HG02938 (cell line): ENCODE measurements around the gene EZH1.
"Not testable (repeated sequence)": the region's sequence is repeated elsewhere in the genome, so short reads cannot be mapped to it uniquely, and the experiment has no call there.

ENCODE experiments used
- ATAC-seq: cut with Tn5 transposase; IDR thresholded peaks from one replicate; pipeline ENCODE4 v1.9.1; 2021; ENCODE audit warnings: mild to moderate bottlenecking, moderate library complexity; ENCODE audit not compliant: unreplicated experiment

Gene EZH1

GRCh38 chr17:42773290-42774035 lies 28.6 kb upstream of the EZH1 start, which contains the start of gene VPS25:
VPS25 (plus strand) TSS chr17:42773449; CDS start chr17:42773476, 27 bp downstream.
- ATAC-seq: no peak

GRCh38 chr17:42772945-42773289 lies 28.1 kb upstream of the EZH1 start:
- no peak for ATAC-seq

DNA sequence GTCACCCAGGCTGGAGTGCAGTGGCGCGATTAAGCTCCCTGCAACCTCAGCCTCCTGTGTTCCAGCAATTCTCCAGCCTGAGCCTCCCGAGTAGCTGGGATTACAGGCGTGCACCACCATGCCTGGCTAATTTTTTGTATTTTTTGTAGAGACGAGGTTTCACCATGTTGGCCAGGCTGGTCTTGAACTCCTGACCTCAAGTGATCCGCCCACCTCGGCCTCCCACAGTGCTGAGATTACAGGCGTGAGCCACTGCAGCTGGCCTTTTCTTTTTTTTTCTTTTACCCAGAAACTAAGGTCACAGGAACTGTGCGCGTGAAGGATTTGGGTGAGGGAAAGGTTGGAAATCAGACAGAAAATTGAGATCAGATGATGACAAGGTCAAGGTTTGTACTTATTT lies 25.1 kb upstream of the EZH1 start:
- ATAC-seq: not testable (repeated sequence)

DNA sequence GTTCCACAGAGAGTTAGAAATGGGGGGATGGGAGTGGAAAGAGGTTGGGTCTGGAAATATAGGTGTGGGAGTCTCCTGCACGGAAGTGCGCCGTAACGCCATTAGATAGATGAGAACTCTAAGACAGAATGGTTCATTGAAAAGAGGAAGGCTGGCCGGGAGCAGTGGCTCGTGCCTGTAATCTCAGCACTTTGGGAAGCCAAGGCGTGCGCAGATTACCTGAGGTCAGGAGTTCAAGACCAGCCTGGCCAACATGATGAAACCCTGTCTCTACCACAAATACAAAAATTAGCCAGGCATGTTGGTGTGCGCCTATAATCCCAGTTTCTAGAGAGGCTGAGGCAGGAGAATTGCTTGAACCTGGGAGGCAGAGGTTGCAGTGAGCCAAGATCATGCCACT lies 23.2 kb upstream of the EZH1 start:
- ATAC-seq: not testable (repeated sequence)

DNA sequence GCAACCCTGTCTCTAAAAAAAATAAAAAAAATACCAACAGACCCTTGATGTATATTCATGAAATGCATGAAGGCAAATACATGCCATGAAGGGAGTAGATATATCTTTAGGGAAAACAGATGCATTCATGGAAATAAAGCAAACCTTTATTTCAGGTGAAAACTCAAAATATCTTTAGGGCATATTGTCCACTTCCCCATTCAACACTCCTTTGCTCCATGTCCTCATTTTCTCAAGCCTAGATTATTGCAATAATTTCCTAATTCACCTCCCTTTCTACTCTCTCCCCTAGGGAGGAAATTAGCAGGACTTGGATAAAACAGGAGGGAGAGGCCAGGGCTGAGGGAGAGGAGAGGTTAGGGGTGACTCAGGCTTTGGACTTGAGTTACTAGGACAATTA lies 22.7 kb upstream of the EZH1 start:
- ATAC-seq: no peak

DNA sequence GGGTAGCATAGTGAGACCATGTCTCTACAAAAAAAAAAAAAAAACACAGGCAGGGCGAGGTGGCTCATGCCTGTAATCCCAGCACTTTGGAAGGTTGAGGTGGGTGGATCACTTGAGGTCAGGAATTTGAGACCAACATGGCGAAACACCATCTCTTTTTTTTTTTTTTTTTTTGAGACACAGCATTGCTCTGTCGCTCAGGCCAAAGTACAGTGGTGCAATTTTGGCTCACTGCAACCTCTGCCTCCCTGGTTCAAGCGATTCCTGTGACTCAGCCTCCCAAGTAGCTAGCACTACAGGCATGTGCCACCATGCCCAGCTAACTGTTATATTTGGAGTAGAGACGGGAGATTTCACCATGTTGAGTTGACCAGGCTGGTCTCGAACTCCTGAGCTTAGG lies 21.3 kb upstream of the EZH1 start:
- ATAC-seq: no peak

DNA sequence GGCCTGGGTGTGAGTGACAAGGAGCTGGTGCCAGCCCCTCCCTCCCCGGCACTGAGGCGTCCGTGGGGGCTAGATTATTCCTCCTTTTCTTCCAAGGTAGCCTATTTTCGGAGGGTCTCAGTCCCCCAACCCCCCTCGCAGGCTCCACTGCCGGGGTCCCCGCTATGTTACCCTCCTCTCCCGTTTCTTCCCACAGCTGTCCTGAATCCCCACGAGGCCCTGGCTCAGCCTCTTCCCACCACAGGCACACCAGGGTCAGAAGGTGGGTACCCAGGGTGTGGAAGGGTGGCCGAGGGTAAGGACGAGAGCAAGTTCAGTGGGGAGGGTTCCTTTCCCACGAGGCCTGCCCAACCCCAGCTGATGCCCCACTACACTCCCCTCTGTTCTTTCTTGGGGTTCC lies 16.8 kb upstream of the EZH1 start:
- no peak for ATAC-seq

- ATAC-seq: no peak
Measured at GRCh38 chr17:42760652-42761581, 16.1 kb upstream of the EZH1 start, which contains the start of gene RAMP2. RAMP2 (plus strand) TSS chr17:42761227; CDS start chr17:42761262, 35 bp downstream.

DNA sequence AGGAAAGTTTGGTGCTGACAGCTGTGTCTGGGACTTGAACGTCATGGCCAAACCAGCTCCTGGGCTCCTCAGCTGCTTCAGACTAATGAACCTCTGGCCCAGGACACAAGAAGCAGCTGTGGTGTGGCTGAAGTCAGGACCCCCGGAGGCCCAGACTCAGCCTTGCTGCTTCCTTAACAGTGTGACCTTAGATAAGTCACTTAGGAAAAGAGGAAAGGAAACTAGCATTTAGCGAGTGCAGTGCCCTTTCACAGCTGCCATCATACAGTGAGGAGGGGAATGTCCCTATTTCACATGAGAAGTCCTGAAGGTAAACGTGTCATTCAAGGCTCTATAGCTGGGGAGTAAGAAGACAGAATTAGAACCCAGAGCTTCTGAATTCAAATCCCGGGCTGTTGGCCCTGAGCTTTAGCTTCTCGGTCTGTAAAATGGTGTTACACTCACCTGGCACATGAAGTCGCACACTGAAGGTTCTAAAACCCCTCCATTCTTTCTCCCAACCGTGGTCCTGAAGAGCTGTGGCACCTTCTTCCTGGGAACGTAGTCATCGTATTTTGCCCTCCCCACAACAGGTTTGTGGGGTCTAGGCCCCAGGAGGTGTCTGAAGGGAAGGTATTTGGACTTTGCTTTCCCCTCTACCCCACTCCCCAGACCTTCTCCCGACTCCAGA lies 15.3 kb upstream of the EZH1 start:
- ATAC-seq: no peak

DNA sequence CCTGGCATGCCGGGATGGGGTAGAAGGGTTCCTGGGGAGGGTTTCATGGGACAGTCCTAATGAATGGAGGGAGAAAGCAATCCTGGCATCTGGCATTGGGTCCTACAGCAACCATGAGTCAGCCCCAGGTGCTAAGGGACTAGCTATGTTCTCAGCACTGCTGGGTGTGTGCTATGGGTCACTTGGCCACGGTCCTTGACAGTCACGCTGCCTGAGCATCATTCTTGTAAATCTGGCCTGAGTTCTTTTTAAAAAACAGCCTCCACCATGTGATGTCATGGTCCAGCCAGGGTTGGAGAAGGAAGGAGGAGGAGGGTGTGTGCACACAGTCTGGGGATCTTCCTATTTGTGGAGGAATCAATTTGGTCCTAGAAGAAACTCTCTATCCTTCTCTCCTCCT lies 9.9 kb upstream of the EZH1 start:
- no peak for ATAC-seq

DNA sequence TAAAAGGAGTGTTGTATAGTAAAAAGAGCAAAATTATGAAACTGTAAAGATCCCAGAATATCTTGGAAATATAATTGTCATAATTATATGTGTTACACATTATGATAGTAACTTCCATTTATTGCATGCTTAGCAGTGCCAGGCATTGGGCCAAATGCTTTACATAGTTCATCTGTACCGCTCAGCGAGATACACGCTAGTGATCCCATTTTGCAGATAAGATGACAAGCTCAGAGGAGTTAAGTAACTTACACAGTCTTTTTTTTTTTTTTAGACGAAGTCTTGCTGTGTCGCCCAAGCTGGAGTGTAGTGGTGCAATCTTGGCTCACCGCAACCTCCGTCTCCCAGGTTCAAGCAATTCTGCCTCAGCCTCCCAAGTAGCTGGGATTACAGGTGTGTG lies 6.8 kb upstream of the EZH1 start:
- ATAC-seq: no peak

- ATAC-seq: no peak
Measured at GRCh38 chr17:42750739-42751344, 6.0 kb upstream of the EZH1 start.

DNA sequence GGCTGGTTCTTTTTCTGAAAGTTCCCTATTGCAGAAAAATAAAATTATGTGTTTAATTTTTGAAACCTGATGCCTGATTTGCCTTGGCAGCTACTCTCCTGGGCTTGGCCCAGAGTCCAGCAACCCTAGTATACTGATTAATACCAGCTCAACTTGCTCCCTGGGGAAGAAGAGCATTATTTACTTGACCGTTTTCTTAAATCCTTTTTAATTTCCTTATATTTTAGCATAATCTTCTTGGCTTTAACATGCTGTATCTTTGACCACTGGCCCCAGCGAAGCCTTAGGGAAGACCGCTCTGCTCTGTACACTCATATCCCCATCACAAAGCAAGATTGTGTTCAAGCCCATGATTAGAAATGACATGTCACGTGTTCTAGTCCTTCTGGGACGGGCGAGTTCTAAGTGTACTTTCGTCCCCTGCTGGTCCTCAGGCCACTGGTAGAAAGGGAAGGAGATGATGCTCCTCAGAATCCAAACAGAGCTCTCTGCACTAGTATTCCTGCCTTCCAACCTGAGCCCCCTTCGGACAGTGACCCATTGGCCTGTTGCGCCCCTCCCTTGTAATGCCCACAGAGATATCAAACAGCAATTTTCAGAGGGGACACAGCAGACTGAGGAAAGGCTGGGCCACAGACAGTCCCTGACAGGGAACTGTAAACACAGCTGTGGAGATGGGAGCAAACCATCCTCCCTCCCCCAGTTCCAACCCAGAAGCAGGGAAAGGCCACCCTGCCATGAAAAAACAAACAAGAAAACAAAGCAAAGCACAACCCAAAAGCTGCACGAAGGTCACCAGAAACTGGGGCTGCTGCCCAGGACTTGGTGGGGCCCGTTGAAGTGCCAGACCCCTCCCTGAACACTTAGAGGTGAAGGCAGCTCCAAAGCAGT lies 4.3 kb upstream of the EZH1 start:
- no peak for ATAC-seq

DNA sequence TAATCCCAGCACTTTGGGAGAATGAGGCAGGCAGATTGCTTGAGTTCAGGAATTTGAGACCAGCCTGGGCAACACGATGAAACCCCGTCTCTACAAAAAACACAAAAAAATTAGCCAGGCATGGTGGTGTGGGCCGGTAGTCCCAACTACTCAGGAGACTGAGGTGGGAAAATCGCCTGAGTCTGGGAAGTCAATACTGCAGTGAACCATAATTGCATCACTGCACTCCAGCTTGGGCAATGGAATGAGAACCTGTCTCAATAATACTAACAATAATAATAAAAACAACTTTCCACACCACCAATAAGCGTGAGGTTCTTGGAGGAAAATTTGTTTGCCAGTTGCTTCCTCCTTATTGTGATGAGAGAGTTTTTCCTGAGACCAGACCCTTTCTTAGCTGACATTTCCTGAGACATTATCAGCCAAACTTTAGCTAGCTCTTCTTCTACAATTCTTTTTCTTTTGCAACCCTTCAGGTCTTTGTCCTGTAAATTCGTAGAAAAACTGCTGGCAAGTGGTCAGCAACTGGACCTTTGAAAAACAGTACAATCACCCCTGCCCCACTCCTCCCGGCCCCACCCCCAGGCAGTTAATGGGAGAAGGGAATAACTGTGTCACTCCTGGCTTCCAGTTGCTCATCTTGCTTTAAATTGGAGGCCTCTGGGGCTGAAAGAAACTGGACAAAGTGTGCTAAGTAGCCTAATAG lies 3.5 kb upstream of the EZH1 start:
- no peak for ATAC-seq

DNA sequence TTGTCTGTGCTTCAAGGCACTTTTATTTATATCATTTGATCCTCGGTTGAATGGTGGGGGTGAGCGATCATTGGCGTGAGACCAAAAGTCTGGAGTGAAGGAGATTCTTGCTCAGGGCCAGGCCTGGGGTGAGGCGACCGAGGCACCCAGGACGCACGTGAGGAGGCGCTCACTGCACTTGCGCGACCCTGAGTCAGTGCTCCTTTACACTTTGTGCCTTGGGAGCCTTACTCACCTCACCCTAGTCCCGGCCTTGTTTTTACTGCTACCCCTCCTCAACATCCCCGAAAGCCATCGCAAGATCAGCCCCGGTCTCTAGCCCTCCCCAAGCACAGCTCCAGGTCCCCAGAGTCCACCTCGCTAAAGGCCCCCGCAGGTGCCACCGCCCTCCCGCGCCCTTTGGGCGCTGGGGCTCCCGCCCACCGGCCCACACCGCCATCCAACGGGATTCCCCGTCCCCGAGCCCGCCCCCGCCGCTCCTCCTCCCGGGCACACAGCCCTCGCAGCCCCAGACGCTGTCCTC lies 496 bp downstream of the EZH1 start:
- ATAC-seq: peak; percentile 44

GRCh38 chr17:42743595-42744282 lies 1.1 kb downstream of the EZH1 start:
- no peak for ATAC-seq

DNA sequence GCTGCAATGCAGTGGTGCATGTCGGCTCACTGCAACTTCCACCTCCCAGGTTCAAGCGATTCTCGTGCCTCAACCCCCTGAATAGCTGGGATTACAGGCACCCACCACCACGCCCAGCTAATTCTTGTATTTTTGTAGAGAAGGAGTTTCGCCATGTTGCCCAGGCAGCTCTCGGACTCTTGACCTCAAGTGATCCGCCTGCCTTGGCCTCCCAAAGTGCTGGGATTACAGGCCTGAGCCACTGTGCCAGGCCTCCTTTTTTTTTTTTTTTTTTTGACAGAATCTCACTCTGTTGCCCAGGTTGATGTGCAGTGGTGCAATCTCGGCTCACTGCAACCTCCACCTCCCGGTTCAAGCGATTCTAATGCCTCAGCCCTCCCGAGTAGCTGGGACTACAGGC lies 1.9 kb downstream of the EZH1 start:
- ATAC-seq: not testable (repeated sequence)

DNA sequence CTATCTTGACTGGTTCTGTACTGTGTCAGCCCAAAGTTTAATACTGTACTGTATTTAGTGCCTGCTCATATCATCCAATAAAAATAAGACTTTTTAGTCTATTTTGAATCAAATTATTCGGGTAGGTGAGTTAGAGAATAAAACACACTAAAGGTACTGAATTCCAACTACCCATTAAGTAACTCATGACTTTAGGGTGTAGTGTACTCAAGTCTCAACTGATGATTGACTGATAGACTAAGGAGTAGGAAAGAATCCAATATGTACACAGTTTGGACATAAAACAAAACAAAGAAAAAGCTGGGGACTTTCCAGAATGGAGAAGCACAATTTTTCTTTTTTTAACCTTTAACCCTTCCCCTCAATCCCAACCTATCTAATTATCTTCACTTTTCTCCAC lies 4.1 kb downstream of the EZH1 start:
- ATAC-seq: no peak

GRCh38 chr17:42725143-42725542 lies 19.7 kb downstream of the EZH1 start:
- no peak for ATAC-seq
